OCI-LY3 (cell line): ENCODE results near the gene OBSL1.

Experiments used
- EZH2phosphoT487 ChIP-seq: fragments of 200-600 bp; shearing (Covaris generic); IDR thresholded peaks from 2 replicates; pipeline ENCODE4 v1.6.1; 2018; ENCODE audit warnings: antibody characterized with exemption, mixed run types, low read depth
- TF ChIP-seq, protein P1 (sequence below): fragments of 200-600, 300-600 bp; sonication (generic); IDR thresholded peaks from 2 replicates; pipeline ENCODE4 v1.5.1; 2014; ENCODE audit warnings: antibody characterized with exemption, low read length, low read depth

DNA sequence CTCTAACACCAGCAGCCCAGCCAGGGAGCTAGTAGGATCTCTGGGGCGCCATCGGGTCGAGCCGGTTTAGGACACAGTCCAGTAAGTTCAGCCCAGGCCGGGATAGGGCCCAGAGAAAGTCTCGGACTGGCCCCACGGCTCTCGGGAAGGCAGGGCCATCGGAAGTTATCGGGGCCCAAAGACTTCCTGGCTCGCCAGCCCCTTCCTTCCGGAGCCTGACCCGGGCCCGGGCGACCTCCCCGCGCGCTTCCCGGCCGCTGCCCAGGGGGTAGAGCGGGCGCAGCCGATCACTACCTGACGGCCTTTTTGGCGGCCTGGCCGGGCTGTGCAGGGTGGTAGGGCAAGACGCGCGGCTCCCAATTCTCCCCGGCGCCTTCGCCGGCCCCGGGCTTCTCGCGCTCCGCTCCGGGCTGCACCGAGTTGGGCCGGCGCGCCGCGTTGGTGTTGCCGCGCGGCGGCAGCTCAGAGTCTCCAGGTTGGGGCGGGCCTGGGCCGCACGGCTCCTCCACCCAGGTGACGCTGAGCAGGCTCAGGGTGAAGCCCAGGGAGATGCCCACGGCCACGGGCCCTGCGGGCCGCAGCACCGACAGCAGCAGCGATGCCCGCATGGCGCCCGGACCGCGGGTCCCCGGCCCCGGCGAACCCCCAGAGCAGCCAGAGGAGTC, 28.3 kb downstream of the OBSL1 start:
- TF ChIP-seq, protein P1, sequence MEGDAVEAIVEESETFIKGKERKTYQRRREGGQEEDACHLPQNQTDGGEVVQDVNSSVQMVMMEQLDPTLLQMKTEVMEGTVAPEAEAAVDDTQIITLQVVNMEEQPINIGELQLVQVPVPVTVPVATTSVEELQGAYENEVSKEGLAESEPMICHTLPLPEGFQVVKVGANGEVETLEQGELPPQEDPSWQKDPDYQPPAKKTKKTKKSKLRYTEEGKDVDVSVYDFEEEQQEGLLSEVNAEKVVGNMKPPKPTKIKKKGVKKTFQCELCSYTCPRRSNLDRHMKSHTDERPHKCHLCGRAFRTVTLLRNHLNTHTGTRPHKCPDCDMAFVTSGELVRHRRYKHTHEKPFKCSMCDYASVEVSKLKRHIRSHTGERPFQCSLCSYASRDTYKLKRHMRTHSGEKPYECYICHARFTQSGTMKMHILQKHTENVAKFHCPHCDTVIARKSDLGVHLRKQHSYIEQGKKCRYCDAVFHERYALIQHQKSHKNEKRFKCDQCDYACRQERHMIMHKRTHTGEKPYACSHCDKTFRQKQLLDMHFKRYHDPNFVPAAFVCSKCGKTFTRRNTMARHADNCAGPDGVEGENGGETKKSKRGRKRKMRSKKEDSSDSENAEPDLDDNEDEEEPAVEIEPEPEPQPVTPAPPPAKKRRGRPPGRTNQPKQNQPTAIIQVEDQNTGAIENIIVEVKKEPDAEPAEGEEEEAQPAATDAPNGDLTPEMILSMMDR = no peak
- no peak for TF ChIP-seq EZH2phosphoT487
